HG02852 (cell line): Measurements from ENCODE around the gene MOK.

Source experiments
- ATAC-seq: cut with Tn5 transposase; IDR thresholded peaks from one replicate; pipeline ENCODE4 v1.9.1; 2021; ENCODE audit warnings: mild to moderate bottlenecking, moderate library complexity; ENCODE audit not compliant: unreplicated experiment

Gene MOK

DNA sequence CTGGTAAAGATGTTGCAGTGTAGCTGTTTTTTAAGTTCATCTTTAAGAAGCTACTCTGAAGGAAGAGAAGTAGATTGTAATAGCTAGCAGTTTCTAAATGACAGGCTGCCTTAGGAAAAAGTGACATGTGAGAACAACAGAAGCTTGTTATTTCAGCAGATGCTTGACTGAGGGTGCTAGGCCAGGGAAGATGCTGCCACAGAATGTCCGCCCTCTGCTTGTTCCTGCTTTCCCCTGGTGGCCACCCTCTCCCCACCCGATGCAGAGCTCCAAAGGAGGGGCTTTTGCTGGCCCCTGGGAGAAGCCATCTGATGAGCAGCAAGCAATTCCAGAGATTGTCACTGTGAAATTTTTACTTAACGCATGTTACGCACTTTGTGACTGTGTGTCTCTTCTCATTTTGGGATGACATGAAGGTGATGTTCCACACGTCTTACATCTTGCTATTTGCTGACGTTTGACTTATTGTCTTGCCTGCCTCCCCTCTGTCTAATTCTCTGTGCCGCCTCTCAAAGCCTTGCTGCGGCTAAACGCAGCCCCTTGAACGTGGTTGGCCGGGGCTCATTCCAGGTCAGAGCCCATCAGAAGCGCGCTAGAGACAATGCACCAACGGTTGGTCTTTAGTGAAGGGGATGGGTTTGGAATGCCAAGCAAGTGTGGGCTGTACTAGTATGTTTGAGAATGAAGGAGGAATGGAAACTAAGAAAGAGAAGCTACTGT is 120.5 kb downstream of the MOK start:
- ATAC-seq = no peak

DNA sequence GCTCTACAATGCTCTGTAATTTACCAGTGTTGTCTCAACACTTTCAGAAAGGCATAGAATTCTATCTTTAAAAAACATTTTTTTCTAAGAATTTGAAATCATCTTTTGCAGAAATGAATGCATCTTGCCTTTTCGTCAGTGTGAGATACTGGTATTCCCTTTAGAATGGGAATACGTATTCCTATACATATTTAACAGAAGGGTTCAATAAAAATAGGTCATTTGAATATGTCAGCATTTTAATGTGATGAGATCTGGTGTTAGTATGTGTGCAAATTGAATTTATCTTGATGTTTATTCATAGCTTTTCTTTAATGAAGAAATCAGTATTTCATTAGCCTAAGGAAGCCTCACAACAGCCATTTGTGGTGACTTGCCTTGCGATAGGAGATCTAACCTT is 121.1 kb downstream of the MOK start:
- ATAC-seq = no peak

DNA sequence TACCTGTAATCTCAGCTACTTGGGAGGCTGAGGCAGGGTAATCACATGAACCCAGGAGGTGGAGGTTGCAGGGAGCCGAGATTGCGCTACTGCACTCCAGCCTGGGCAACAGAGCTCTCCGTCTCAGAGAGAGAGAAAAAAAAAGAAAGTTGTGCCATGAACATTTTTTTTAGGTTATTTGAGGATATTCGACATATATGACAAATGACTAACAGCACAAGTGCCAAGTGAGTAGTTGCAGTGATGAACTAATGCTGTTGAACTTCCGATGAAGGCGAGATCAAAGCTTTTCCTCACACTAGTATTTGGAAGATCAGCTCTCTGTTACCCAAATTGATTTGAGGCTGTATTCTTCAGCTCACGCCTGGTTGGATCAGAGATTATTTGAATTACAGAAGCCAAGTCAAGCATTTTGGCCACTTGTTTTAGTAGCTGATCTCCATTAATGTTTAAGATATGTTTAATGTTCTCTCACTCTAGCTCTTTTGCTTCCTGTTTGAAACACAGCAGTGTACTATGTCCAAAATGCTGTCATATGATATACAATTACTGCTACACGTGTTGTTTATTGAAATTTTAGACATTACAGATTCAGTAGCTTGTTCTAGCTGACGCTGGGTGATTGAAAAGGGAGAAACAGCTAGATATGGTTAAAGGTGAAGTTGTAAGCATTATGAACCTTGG is 121.9 kb downstream of the MOK start:
- ATAC-seq = no peak

DNA sequence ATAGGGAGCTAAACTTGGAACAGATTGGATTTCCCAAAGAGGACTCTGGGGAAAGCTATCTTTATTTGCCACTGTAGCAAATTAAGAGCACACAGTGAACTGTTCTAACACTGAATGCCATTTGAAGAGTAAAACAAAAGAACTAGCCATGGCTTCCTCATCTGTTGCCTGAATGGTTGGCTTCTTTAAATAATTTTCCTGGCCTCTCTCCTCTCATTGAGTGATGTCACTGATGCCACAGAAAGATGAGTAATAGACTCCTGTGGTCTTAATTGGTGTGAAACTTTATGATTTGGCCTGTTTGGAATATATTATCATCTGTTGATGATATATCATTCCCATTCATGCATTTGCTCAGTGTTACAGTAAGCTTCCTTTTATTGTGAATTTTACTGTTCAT is 122.8 kb downstream of the MOK start:
- ATAC-seq = no peak

DNA sequence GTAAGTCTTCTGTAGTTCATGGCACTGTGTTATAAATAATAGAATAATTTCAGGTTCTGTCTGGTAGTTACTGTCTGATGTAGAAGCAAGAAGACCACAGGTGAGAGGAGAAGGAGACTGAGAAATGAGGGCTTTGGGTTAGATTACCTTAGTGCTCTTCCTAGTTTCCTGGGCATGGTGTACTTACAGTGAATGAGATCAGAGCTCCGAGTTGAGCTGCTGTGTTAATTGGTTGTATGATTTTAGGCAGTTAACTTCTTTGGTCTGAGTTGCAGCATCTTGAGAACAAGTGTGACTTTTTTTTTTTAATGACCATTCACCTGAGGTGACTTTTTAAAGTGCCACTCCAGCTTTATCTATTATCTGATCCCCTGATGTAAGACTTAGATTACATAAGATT is 123.8 kb downstream of the MOK start:
- no peak for ATAC-seq

DNA sequence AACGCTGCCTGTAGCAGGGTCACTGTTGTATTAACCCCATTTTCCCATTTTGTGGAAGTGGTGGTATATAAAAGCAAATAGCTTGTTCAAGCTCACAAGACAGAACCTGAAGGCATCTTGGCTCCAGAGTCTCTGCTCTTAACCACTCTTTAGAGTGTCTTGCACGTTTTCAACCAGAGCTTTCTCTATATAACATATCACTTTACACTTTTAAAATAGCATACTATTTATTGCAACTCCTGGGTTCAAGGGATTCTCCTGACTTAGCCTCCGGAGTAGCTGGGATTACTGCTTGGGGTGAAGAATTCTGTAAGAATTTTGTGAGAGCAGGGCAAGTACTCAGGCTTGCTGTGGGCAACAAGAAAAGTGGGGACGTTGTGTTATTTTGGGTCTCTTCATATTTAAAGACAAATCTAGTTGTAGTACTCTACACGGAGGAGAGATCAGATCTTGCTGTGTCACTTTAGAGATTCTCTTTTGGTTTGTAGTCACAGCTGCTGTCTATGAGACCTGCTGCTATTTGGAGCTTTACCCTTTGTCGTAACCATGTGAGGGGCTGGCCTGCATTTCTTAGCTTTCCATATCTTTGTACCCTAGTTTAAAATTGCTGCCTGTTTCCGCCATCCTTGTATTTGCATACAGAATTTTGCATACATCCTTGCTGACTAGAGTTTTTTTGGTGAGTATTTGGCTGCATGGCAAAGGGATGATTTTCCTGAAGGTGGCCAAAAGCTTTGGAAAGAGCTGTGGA is 124.5 kb downstream of the MOK start:
- no peak for ATAC-seq
